DOHH2 (cell line): ENCODE measurements around the gene ARFRP1.

Source experiments
- EZH2phosphoT487 ChIP-seq: fragments of 200-600 bp; sonication (generic); IDR thresholded peaks from 2 replicates; pipeline ENCODE4 v1.6.1; 2017; ENCODE audit warnings: borderline replicate concordance, mild to moderate bottlenecking, antibody characterized with exemption, low read length, moderate library complexity, mixed read lengths
- TF ChIP-seq, protein P1 (sequence below): fragments of 200-600 bp; sonication (generic); IDR thresholded peaks from one replicate; pipeline ENCODE4 v1.5.1; 2014; ENCODE audit warnings: antibody characterized with exemption, mild to moderate bottlenecking, low read depth, low read length; ENCODE audit not compliant: poor library complexity, severe bottlenecking

DNA sequence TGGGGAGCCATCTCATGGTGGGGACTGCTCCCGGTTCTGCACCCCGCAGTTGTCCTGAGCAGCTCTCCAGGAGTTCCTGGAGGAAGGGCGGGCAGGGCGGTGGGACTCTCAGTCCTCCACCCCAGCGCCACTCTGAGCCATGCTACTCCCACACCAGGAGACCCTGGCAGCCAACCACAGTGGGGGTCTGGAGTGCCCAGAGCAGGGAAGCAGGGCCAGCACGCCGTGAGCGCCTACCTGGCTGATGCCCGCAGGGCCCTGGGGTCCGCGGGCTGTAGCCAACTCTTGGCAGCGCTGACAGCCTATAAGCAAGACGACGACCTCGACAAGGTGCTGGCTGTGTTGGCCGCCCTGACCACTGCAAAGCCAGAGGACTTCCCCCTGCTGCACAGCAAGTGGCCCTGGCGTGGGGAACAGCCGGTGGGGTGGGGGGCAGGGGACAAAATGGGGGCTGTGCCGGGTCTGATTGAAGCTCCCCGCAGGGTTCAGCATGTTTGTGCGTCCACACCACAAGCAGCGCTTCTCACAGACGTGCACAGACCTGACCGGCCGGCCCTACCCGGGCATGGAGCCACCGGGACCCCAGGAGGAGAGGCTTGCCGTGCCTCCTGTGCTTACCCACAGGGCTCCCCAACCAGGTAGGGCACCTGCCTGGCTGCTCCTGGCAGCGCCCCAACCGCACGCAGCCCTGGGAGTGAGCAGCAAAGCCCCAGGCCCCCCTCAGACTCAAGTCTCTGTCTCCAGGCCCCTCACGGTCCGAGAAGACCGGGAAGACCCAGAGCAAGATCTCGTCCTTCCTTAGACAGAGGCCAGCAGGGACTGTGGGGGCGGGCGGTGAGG lies 13.0 kb downstream of the ARFRP1 start:
- TF ChIP-seq, protein P1, sequence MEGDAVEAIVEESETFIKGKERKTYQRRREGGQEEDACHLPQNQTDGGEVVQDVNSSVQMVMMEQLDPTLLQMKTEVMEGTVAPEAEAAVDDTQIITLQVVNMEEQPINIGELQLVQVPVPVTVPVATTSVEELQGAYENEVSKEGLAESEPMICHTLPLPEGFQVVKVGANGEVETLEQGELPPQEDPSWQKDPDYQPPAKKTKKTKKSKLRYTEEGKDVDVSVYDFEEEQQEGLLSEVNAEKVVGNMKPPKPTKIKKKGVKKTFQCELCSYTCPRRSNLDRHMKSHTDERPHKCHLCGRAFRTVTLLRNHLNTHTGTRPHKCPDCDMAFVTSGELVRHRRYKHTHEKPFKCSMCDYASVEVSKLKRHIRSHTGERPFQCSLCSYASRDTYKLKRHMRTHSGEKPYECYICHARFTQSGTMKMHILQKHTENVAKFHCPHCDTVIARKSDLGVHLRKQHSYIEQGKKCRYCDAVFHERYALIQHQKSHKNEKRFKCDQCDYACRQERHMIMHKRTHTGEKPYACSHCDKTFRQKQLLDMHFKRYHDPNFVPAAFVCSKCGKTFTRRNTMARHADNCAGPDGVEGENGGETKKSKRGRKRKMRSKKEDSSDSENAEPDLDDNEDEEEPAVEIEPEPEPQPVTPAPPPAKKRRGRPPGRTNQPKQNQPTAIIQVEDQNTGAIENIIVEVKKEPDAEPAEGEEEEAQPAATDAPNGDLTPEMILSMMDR: no peak
- no peak for TF ChIP-seq EZH2phosphoT487
